Measurements from ENCODE around the gene ENO2. TPM values are rescaled to one million over a fixed set of nuclear protein-coding genes. Genes with fewer than 3 reads are reported as not detected.

ENO2 gene
- total RNA-seq, 1 experiment from 2014 or later = 166 TPM

DNA sequence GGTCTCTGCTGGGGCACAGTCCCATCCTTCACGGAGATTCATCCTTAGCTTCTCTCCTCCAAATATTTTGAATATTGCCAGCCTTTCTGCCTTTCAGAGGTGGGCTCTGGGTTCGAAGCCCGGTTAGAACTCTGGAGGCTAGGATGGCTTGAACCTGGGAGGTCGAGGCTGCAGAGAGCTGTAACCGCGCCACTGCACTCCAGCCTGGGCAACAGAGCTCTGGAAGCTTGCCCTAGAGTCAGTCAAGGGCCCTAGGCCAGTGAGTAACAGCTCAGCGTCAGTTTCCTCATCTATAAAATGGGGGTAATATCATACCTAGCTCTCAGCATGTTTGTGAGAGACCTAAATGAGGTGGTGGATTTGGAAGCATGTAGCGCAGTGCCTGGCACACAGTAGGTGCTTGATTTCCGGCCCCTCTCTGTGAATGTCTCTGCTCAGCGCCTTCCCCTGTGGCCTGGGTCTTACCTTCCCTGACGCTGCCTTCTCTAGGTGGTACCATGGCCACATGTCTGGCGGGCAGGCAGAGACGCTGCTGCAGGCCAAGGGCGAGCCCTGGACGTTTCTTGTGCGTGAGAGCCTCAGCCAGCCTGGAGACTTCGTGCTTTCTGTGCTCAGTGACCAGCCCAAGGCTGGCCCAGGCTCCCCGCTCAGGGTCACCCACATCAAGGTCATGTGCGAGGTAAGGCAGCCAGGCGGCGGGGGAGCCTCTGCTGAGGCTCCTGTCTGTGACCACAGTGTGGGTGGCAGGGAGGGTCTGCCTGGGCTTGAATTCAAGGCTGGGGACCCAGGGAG lies 40.1 kb downstream of the ENO2 start:
- H3K79me1 ChIP-seq (ENCODE audit: insufficient read depth, low read depth, low read length, poor library complexity, severe bottlenecking) = no peaks in the 10 kb centered on the region
- H3K4me2 ChIP-seq (ENCODE audit: insufficient read depth, insufficient read length, low read length) = no peak overlapping the region
- H2BK15ac ChIP-seq (ENCODE audit: low read depth, low read length) = no peak overlapping the region
- Mint-ChIP-seq H3K4me3 (no peak overlapping the region), H3K9me3 (no peaks in the 10 kb centered on the region), H3K4me1 (peaks cover 19 to 33% of the 10 kb centered on the region in 2 experiments), H3K36me3 (ENCODE audit: insufficient read depth in 1 of 3, low read depth in 3 of 3) (peaks cover 0 to 6% (median 0%) of the 10 kb centered on the region in 3 experiments; a peak in 4 of 7 replicates), H3K27me3 (ENCODE audit: low read depth) (no peaks in the 10 kb centered on the region; the same call in 1 of the 2 replicates), H3K27ac (peak overlapping the region; percentile 40 to 65 (median 49); a peak in 4 of 7 replicates)
- no peak overlapping the region for H3K4ac ChIP-seq (ENCODE audit: low read depth, low read length)
- H3K23me2 ChIP-seq (ENCODE audit: insufficient read length, low read depth, low read length, poor library complexity, severe bottlenecking) = no peaks in the 10 kb centered on the region
- H2BK5ac ChIP-seq (ENCODE audit: insufficient read length, low read length) = no peak overlapping the region
- no peak overlapping the region for H3T11ph ChIP-seq (ENCODE audit: low read length)
- H3K4me1 ChIP-seq (ENCODE audit: insufficient read depth, low read length) = peaks cover 2% of the 10 kb centered on the region; the same call in 1 of the 2 replicates
- no peaks in the 10 kb centered on the region for H3K79me2 ChIP-seq (ENCODE audit: insufficient read depth, low read length)
- TF ChIP-seq, protein P1, sequence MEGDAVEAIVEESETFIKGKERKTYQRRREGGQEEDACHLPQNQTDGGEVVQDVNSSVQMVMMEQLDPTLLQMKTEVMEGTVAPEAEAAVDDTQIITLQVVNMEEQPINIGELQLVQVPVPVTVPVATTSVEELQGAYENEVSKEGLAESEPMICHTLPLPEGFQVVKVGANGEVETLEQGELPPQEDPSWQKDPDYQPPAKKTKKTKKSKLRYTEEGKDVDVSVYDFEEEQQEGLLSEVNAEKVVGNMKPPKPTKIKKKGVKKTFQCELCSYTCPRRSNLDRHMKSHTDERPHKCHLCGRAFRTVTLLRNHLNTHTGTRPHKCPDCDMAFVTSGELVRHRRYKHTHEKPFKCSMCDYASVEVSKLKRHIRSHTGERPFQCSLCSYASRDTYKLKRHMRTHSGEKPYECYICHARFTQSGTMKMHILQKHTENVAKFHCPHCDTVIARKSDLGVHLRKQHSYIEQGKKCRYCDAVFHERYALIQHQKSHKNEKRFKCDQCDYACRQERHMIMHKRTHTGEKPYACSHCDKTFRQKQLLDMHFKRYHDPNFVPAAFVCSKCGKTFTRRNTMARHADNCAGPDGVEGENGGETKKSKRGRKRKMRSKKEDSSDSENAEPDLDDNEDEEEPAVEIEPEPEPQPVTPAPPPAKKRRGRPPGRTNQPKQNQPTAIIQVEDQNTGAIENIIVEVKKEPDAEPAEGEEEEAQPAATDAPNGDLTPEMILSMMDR (conservative IDR thresholded peaks at IDR 0.05) = no peak
- H4K91ac ChIP-seq (ENCODE audit: insufficient read length, low read depth, low read length) = no peak overlapping the region
- H3K9ac ChIP-seq (ENCODE audit: extremely low read depth, insufficient read length, low read length) = no peak overlapping the region
- no peak overlapping the region for H2AK5ac ChIP-seq (ENCODE audit: insufficient read length, low read length)
- no peak overlapping the region for H3K18ac ChIP-seq (ENCODE audit: insufficient read length, low read depth, low read length)
- H4K20me1 ChIP-seq (ENCODE audit: control insufficient read depth, insufficient read depth, insufficient read length) = no peaks in the 10 kb centered on the region
- H4K8ac ChIP-seq (replicated peaks; ENCODE audit: insufficient read length, low read depth, low read length) = no peak overlapping the region
- no peak overlapping the region for H2BK12ac ChIP-seq (ENCODE audit: insufficient read length, low read depth, low read length)
- no peak overlapping the region for H2BK120ac ChIP-seq (ENCODE audit: low read depth, low read length, poor library complexity, severe bottlenecking)
- no peak for DNase-seq
- H3K27me3 ChIP-seq (ENCODE audit: insufficient read depth, low read length) = no peaks in the 10 kb centered on the region
- WGBS (ENCODE audit: extremely low coverage, insufficient read length, low lambda C conversion rate) = no CpG with 5 or more reads among the region's 21 CpGs
- H4K5ac ChIP-seq (ENCODE audit: insufficient read length, low read depth, low read length) = no peak overlapping the region
- no peak overlapping the region for H2AFZ ChIP-seq (ENCODE audit: low read length)
- H2BK20ac ChIP-seq (ENCODE audit: low read depth, low read length, poor library complexity, severe bottlenecking) = no peak overlapping the region
- no peak overlapping the region for H3K56ac ChIP-seq (ENCODE audit: insufficient read length, low read depth, low read length)
- H3K14ac ChIP-seq (ENCODE audit: insufficient read depth, low read length) = no peak overlapping the region
- H3K9me3 ChIP-seq (ENCODE audit: control insufficient read depth, low read depth, low read length) = no peaks in the 10 kb centered on the region
- no peak overlapping the region for H3K27ac ChIP-seq (ENCODE audit: insufficient read length, low read depth, low read length)
- H3K23ac ChIP-seq (ENCODE audit: insufficient read length, low read depth, low read length) = no peak overlapping the region

Data from H9 (cell line).